ENCODE data around the gene RPUSD4. TPM values are rescaled to one million over a fixed set of nuclear protein-coding genes. Genes with fewer than 3 reads are reported as not detected.

Gene RPUSD4
- total RNA-seq, 4 donors from 2014 or later = 17.5 to 24.1 (median 20.7) TPM

DNA sequence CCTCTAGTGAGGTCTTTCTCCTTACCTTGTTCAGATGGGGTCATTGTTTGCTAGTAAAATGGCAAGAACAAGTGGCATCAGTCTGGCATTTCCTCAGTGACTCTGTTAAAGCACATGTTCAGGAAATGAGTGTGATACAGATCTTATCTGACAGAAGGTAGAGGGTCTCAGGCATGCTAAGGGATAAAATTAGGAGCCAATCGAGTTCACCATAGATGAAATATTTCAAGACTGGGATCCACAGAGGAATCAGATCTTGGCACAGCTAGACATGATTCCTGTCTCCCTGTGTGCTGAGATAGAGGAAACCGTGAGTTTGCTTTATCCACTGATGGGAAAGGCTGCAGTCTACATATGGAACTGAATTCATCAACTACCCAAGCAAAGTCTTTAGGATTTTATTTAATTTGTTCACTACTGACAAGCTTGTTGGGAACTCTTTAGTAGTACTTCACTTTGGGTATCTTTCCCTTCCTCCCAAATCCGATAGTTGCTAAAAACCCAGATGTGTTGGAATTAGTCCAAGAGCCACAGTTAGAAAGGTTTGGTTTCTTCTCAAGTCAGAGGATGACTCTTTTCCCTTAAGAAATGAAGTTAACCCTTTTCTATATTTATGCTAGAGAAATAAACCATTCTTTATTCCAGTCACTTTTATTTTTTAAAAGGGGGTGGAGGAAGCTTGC is 18.5 kb upstream of the RPUSD4 start:
- H3K4me3 ChIP-seq (ENCODE audit: low read depth, poor library complexity, severe bottlenecking) = no peak overlapping the region
- TF ChIP-seq, protein P1, sequence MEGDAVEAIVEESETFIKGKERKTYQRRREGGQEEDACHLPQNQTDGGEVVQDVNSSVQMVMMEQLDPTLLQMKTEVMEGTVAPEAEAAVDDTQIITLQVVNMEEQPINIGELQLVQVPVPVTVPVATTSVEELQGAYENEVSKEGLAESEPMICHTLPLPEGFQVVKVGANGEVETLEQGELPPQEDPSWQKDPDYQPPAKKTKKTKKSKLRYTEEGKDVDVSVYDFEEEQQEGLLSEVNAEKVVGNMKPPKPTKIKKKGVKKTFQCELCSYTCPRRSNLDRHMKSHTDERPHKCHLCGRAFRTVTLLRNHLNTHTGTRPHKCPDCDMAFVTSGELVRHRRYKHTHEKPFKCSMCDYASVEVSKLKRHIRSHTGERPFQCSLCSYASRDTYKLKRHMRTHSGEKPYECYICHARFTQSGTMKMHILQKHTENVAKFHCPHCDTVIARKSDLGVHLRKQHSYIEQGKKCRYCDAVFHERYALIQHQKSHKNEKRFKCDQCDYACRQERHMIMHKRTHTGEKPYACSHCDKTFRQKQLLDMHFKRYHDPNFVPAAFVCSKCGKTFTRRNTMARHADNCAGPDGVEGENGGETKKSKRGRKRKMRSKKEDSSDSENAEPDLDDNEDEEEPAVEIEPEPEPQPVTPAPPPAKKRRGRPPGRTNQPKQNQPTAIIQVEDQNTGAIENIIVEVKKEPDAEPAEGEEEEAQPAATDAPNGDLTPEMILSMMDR (IDR thresholded peaks at IDR 0.05) = no peak
- no peak for TF ChIP-seq POLR2A (IDR thresholded peaks at IDR 0.05)
- 60 to 61% methylated on average over 3 of the region's 3 CpGs for WGBS, 2 donors
- intact Hi-C loops (cut with DNase I; ENCODE audit: low total_unique reads) = no loop called here
- DNase-seq (ENCODE audit: low spot score in 2 of 2) = no peak

DNA sequence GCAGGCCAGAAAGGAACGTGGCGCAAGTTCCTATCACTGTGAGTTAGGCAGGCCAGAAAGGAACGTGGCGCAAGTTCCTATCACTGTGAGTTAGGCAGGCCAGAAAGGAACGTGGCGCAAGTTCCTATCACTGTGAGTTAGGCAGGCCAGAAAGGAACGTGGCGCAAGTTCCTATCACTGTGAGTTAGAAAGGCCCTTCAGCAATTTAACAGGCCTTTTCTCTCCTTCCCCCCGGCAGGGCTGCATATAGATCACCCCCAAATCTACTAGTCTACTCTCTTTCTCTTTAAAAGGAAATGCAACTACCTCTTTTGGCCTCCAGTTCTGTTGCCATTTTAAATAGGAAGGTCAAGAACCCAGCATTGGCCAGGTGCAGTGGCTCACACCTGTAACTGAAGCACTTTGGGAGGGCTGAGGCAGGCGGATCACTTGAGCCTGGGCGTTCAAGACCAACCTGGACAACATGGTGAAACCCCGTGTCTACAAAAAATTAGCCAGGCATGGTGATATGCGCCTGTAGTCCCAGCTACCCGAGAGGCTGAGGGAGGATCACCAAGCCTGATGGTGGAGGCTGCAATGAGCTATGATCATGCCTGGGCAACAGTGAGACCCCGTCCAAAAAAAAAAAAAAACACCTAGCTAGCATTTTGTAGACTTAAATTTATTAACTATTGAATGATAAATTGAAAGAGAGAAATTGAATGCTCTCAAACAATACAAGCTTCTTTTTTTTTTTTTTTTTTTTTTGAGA is 15.1 kb upstream of the RPUSD4 start:
- intact Hi-C loops (cut with DNase I; ENCODE audit: low total_unique reads) = no loop called here
- 93 to 98% methylated on average over 11 of the region's 15 CpGs for WGBS, 2 donors
- DNase-seq (ENCODE audit: low spot score in 2 of 2) = no peak
- H3K4me3 ChIP-seq (ENCODE audit: low read depth, poor library complexity, severe bottlenecking) = no peak overlapping the region
- TF ChIP-seq, protein P1 (IDR thresholded peaks at IDR 0.05) = no peak
- TF ChIP-seq POLR2A (IDR thresholded peaks at IDR 0.05) = no peak

DNA sequence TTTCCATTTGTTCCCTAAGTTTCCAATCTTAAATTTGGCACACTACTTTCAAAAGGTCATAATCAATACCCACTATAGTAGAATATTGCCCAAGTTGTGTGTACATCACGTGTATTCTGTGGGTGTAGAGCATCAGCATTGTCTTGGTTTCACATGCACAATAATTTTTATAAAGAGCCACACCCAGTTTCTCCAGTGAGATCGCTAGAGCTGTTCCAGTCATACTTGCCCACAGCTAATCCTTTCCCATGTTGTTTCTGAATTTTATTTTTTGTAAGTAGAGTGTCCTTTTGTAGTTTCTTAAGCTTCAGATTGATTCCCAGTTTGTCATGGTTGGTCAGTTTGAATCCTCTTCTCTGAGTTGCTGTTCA is 13.8 kb upstream of the RPUSD4 start:
- H3K4me3 ChIP-seq (ENCODE audit: low read depth, poor library complexity, severe bottlenecking) = no peak overlapping the region
- intact Hi-C loops (cut with DNase I; ENCODE audit: low total_unique reads) = no loop called here
- 44 to 54% methylated on average over 2 of the region's 2 CpGs for WGBS, 2 donors
- TF ChIP-seq, protein P1 (IDR thresholded peaks at IDR 0.05) = no peak
- TF ChIP-seq POLR2A (IDR thresholded peaks at IDR 0.05) = no peak
- DNase-seq (ENCODE audit: low spot score in 2 of 2) = no peak

DNA sequence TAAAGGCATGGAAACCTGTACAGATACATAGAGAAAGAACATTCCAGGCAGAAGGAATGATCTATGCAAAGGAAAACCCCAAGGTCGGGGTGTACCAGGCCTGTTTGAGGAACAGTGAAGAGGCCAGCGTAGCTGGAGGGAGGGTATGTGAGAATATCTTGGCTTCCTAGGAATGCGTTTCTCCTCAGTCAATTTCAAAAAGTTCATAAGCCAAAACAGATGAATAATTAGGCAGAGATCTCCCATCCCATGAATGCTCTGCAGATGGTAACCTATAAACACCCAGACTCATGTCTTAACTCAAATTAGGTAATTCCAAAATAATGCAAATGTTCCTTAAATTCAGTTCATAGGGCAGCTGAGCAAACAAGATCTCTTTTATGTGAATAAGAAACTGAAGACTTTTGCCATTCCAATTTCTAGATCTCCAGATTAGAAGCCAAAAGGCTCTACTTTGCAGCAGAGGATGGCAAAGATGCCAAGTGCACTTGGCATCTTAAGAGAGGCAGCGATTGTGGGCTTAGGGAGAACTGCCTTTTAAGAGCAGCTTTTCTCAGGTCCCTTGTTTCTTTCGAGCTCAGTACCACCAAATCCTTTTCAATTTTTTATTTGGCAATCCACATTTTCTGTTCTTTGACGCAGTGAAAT is 13.3 kb upstream of the RPUSD4 start:
- TF ChIP-seq POLR2A (IDR thresholded peaks at IDR 0.05) = no peak
- TF ChIP-seq, protein P1 (IDR thresholded peaks at IDR 0.05) = no peak
- 63 to 66% methylated on average over 6 of the region's 6 CpGs for WGBS, 2 donors
- no peak for DNase-seq (ENCODE audit: low spot score in 2 of 2)
- intact Hi-C loops (cut with DNase I; ENCODE audit: low total_unique reads) = no loop called here
- H3K4me3 ChIP-seq (ENCODE audit: low read depth, poor library complexity, severe bottlenecking) = no peak overlapping the region

DNA sequence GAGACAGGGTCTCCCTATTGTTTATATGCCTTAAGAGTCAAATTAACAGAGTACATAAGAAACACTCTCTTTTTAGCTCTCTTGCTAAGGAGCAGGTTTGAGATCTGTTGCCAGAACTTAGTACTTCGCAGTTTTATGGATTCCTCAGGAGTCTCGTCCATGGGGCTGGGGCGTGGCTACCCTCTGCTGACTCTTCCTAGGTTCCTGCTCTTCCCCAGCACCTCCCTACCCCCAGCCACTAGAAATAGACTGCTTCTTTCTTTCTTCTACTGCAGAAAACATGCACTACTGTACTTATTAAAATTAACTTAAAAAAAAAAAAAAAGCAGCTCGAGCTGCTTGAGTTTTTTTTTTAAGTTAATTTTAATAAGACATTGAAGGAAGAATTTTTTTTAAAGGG is 8.1 kb upstream of the RPUSD4 start:
- TF ChIP-seq, protein P1 (IDR thresholded peaks at IDR 0.05) = no peak
- no peak for TF ChIP-seq POLR2A (IDR thresholded peaks at IDR 0.05)
- 63 to 73% methylated on average over 4 of the region's 4 CpGs for WGBS, 2 donors
- intact Hi-C loops (cut with DNase I; ENCODE audit: low total_unique reads) = no loop called here
- no peak overlapping the region for H3K4me3 ChIP-seq (ENCODE audit: low read depth, poor library complexity, severe bottlenecking)
- no peak for DNase-seq (ENCODE audit: low spot score in 2 of 2)

Data from lower leg skin (tissue), 4 donors.